Activated T-helper 17 cell treated with anti-CD3 and anti-CD28 coated beads, Interleukin-2, amount 50 U/mL, for 72 hours (primary cell): ENCODE results near the gene PCYT1B. TPM values are rescaled to one million over a fixed set of nuclear protein-coding genes. Genes with fewer than 3 reads are reported as not detected.

Experiments
- ATAC-seq: fragments of 150-1000 bp; cut with Tn5 transposase; replicated peaks from 2 replicates; pipeline ENCODE4 v1.10.0; 2021; ENCODE audit warnings: mild to moderate bottlenecking, moderate library complexity
- H3K27ac Mint-ChIP-seq: one replicate; pipeline ENCODE4 v1.8.0; 2022; ENCODE audit warnings: mixed read lengths
- H3K27me3 Mint-ChIP-seq: one replicate; pipeline ENCODE4 v1.8.0; 2022; ENCODE audit warnings: mixed read lengths
- H3K36me3 Mint-ChIP-seq: one replicate; pipeline ENCODE4 v1.8.0; 2022; ENCODE audit warnings: low read depth, mild to moderate bottlenecking, mixed read lengths
- H3K4me1 Mint-ChIP-seq: one replicate; pipeline ENCODE4 v1.8.0; 2022; ENCODE audit warnings: mixed read lengths
- H3K4me3 Mint-ChIP-seq: one replicate; pipeline ENCODE4 v1.8.0; 2022; ENCODE audit warnings: mild to moderate bottlenecking, mixed read lengths
- H3K9me3 Mint-ChIP-seq: one replicate; pipeline ENCODE4 v1.8.0; 2022; ENCODE audit warnings: mixed read lengths
- total RNA-seq, 2 donors: library from RNA; stranded (reverse); gene quantifications; one replicate each; pipeline ENCODE4 v1.2.3, GENCODE V29; 2022

PCYT1B gene
- total RNA-seq: under 1 TPM; 0.19 to 0.29 TPM

DNA sequence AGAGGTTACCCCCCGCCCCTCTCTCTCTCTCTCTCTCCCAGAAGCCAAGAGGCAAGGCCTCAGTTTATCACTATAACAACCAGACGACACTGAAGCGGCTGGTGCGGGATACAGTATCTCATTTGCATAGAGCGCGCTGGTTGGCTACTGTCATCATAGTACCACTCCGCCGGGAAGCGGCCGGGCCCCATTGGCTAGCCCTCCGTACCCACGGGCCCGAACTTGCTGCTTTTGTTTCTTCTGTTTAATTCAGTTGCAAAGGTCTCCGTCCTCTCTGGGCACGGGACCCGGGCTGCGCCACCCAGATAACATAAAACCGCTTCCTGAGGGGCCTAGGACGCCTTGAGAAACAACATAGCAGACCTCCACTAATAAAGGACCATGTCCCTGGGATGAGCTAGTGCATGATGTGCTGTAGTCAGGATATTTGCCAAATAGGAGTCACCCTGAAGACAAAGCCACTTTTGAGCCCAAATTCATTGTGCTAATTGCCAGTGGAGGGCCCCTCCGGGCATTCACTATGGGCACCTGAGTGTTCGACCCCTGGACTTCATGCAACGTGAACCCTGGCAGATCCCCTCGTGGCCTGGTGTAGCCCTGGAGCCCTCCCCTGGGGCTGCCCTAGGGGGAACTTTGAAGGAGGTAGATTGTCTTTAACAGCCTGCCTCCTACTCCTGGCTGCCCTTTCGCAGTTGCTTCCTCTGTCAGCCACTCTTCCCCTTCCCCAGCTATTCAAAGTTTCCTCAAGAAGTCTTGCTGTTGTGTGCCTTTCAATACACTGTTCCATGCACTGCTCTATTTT is at the start of gene PCYT1B:
PCYT1B (minus strand) TSS at position 91 of the 802 bp plus-strand sequence. CDS start 242 bp downstream, outside the sequence.
- Mint-ChIP-seq H3K36me3 (no peaks in the 10 kb centered on the region), H3K9me3 (no peaks in the 10 kb centered on the region), H3K27ac (peak within 1 kb of the TSS; percentile 31), H3K4me1 (peaks cover 7% of the 10 kb centered on the region), H3K4me3 (peak within 1 kb of the TSS; percentile 72), H3K27me3 (peaks cover 11% of the 10 kb centered on the region)
- peak; percentile 100 for ATAC-seq

DNA sequence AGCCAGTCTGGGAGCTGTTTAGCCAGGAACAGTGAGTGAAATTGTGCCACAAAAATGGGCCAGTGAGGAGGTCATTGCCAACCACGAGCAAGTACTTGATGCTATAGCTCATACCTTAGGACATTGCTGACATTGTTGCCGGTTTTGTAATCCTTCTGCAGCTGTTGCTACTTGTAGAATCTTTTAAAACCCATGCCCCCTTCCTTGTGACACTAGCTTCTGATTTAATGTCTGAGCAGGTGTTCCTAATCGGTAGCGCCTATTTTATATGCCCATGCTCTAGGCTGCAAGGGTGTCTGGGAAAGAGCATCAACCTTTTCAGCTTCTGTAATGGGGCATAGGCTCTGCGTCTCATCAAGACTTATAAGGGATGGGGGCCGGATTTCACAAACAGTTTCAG is 49.1 kb upstream of the PCYT1B start:
- H3K4me3 Mint-ChIP-seq: peak overlapping the region; percentile 87
- peaks cover 43% of the 10 kb centered on the region for H3K36me3 Mint-ChIP-seq
- no peak for ATAC-seq
- H3K4me1 Mint-ChIP-seq: peaks cover 6% of the 10 kb centered on the region
- no peaks in the 10 kb centered on the region for H3K27me3 Mint-ChIP-seq
- H3K27ac Mint-ChIP-seq: no peak overlapping the region
- no peaks in the 10 kb centered on the region for H3K9me3 Mint-ChIP-seq

DNA sequence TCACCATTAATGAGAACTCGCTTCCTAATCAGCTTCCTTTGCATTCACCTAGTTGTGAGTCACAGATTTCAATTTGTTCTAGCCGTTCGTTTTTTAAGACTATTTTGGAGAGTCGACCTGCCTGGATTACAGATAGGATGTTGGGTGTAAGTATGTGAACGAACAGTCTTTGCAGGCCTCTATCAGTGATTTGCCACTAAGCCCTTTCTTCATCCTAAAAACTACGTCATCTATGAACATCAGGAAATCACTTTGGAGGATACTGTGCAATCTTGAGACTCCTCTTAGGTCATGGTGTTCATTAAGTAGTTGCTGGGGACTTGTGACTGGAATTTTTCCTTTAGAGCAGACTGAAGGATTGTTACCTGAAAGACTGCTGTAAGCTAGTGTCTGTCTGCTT is 47.7 kb upstream of the PCYT1B start:
- ATAC-seq: no peak
- no peaks in the 10 kb centered on the region for H3K9me3 Mint-ChIP-seq

DNA sequence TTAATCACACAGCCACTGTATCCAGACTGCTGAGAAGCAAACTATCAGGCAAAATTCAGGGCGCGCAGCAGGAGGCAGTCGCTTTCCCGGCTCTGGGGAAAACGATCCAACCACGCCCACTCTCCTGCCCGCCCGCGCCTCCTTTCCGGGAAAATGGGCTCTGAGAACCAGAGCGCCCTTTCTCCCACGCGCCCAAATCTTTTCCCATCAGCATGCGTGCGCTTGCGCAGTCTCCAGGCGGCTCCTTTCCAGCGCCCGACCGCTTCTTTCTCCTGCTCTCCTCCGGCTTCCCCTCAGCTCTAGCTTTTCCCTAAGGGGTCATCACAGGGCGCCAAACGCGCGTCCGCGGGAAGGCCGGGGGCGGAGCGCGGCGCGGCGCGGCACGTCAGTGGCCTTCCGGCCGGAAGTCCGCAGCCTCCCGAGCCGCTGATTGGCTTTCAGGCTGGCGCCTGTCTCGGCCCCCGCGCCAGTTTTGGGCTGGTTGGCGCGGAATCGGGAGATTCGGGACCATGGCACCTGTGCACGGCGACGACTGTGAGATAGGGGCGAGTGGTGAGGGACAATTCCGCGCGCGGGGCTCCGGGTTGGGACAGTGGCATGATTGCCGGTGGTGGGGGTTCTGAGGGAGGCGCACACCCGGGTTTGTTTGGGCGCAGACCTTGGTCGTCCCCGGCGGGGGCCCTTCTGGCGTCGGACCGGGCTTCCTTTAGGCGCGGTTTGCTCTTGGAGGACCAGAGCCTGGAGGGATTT is 46.5 kb upstream of the PCYT1B start, which contains the start of gene POLA1:
POLA1 (plus strand) TSS at position 466 of the 750 bp plus-strand sequence; CDS start at position 510, 44 bp downstream.
- H3K4me3 Mint-ChIP-seq: peak within 1 kb of the TSS; percentile 87
- peak within 1 kb of the TSS; percentile 91 for H3K27ac Mint-ChIP-seq
- peaks cover 6% of the 10 kb centered on the region for H3K4me1 Mint-ChIP-seq
- ATAC-seq: peak; percentile 96
- H3K9me3 Mint-ChIP-seq: no peaks in the 10 kb centered on the region
- H3K27me3 Mint-ChIP-seq: no peaks in the 10 kb centered on the region
- peaks cover 16% of the 10 kb centered on the region for H3K36me3 Mint-ChIP-seq

More for the DNA sequence above, 47.7 kb upstream of the PCYT1B start:
- no peaks in the 10 kb centered on the region for H3K27me3 Mint-ChIP-seq
- H3K27ac Mint-ChIP-seq: peak overlapping the region; percentile 91
- H3K4me3 Mint-ChIP-seq: peak overlapping the region; percentile 87
- peaks cover 6% of the 10 kb centered on the region for H3K4me1 Mint-ChIP-seq
- peaks cover 28% of the 10 kb centered on the region for H3K36me3 Mint-ChIP-seq

DNA sequence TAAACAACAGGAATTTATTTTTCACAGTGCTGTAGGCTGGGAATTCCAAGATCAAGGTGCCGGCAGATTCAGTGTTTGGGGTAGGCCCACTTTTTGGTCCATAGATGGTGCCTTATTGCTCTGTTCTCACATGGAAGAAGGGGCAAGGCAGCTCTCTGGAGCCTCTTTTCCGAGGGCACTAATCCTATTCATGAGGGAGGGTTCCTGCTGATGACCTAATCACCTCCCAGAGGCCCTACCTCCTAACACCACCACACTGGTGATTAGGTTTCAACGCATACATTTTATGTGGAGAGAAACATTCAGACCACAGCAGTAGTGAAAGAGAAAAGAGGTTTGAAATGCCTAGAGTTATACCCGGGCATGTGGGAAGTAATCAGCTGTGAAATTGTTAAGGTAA is 45.2 kb upstream of the PCYT1B start:
- Mint-ChIP-seq H3K4me1 (peaks cover 6% of the 10 kb centered on the region), H3K4me3 (peak overlapping the region; percentile 87)
- no peak for ATAC-seq

DNA sequence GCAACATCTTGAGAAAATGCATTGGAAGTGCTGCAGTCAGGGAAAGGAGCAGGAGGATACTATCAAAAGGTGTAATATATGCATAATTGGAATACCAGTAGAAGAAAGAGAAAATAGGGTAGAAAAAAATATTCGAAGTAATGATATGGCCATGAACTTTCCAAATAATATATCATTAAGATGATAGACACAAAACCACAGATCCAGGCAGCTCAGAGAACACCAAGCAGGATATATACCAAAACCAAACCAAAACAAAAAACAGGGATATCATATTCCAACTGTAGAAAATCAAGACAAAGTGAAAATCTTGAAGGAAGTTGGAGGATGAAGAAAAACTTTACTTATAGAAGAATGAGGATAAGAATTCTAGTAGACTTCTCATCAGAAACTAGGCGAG is 36.9 kb upstream of the PCYT1B start:
- peaks cover 3% of the 10 kb centered on the region for H3K27me3 Mint-ChIP-seq
- peaks cover 8% of the 10 kb centered on the region for H3K4me1 Mint-ChIP-seq
- no peaks in the 10 kb centered on the region for H3K36me3 Mint-ChIP-seq
- H3K27ac Mint-ChIP-seq: no peak overlapping the region
- no peaks in the 10 kb centered on the region for H3K9me3 Mint-ChIP-seq
- no peak for ATAC-seq
- H3K4me3 Mint-ChIP-seq: no peak overlapping the region

More for the DNA sequence above, 45.2 kb upstream of the PCYT1B start:
- H3K9me3 Mint-ChIP-seq: no peaks in the 10 kb centered on the region
- H3K27me3 Mint-ChIP-seq: no peaks in the 10 kb centered on the region
- no peak overlapping the region for H3K27ac Mint-ChIP-seq
- H3K36me3 Mint-ChIP-seq: peaks cover 16% of the 10 kb centered on the region

DNA sequence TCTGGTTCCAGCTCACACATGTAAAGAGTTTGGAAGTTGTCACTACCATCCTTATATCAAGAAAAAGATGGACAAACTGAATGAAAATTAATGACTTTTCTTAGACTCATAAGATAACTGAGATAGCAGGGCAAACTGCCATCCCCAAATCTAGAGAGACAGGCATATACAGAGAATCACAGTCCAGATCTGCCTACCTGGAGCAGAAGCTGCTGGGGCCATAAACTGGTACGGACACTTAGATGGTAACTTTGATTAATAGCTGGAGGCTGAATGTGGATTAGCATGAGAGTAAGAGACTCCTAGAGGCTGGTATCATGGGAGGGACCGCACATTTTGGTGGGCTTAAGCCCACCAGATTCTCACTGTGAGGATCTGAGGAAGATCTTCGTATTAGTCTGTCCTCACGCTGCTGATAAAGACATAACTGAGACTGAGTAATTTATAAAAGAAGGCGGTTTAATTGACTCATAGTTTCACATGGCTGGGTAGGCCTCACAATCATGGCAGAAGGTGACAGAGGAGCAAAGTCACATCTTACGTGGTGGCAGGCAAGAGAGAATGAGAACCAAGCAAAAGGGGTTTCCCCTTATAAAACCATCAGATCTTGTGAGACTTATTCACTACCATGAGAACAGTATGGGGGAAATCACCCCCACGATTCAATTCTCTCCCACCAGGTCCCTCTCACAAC is 35.7 kb upstream of the PCYT1B start:
- Mint-ChIP-seq H3K27ac (peak overlapping the region; percentile 65), H3K36me3 (no peaks in the 10 kb centered on the region), H3K27me3 (peaks cover 3% of the 10 kb centered on the region), H3K9me3 (no peaks in the 10 kb centered on the region), H3K4me3 (peak overlapping the region; percentile 28), H3K4me1 (peaks cover 8% of the 10 kb centered on the region)
- peak; percentile 98 for ATAC-seq

DNA sequence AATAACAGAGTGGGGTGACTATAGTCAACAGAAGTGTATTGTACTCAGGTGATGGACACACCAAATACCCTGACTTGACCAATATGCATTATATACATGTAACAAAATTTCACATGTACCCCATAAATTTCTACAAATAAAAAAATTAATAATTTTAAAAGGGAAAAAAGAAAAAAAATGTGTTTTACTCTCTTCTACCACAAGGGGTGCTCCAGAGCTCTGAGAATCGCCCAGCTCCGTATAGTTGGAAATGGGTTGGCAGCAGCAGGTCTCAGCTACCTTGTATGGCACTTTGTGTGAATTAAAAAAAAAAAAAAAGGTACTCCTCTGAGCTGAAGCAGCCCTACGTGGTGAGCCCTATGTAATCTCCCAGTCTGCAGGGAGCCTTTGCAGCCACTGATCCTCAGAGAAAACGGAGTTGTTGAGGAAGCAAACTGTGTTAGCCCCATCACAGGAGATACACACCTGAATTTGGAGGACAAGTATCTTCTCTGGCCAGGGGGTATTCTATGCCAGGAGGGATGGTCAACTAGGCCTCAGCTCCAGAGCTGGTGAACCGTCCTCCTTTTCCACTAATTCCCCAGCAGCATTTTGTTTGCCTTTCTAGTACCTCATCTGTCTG is 29.4 kb upstream of the PCYT1B start:
- H3K9me3 Mint-ChIP-seq: no peaks in the 10 kb centered on the region
- H3K36me3 Mint-ChIP-seq: no peaks in the 10 kb centered on the region
- peak; percentile 40 for ATAC-seq
- H3K4me3 Mint-ChIP-seq: no peak overlapping the region
- H3K27ac Mint-ChIP-seq: no peak overlapping the region
- H3K27me3 Mint-ChIP-seq: no peaks in the 10 kb centered on the region
- no peaks in the 10 kb centered on the region for H3K4me1 Mint-ChIP-seq

DNA sequence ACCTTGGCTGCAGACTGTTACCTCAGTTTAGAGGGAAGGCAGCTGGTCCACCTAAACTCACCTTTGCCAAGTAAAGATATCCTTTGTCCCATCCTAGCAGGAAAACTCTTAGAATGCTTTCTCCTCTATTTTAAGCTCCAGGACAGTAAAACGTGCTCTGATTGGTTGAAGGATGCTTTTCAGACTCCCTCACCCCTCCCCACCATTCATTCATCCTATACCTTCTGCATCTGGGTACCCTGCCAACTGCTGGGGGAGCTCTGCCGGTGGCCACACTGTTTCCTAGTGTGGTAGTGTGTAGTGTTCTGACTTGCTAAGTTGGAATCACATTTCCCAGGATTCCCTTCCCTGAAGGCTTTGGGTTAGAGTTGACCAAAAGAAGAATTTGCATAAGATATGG is 26.3 kb upstream of the PCYT1B start:
- Mint-ChIP-seq H3K27ac (no peak overlapping the region), H3K36me3 (no peaks in the 10 kb centered on the region), H3K4me3 (no peak overlapping the region), H3K4me1 (no peaks in the 10 kb centered on the region), H3K27me3 (no peaks in the 10 kb centered on the region), H3K9me3 (no peaks in the 10 kb centered on the region)
- ATAC-seq: no peak

DNA sequence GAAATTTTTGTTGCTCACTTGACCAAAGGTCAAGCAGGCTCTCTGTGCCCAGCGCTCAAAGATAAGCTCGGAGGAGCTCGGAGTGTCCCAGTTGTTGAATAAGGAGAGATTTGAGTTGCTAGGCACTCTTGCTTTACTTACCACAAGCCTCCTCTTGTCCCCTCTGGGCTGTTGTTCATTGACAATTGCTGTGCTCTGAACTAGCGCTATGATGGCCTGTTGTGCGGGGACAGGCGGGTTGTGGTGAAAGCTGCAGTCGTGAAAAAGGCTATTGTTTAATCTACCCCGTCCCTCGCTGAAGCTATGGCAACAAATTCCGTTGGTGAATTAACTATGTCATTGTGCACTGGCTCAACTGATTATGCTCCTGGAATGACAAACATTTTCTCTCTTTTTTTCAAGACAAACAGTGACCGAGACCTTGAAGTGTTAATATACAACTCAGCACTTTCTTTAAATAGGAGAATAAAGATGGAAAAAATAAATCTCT is 25.6 kb upstream of the PCYT1B start:
- ATAC-seq: no peak
- H3K27ac Mint-ChIP-seq: no peak overlapping the region
- no peaks in the 10 kb centered on the region for H3K9me3 Mint-ChIP-seq
- H3K27me3 Mint-ChIP-seq: peaks cover 3% of the 10 kb centered on the region
- H3K4me1 Mint-ChIP-seq: no peaks in the 10 kb centered on the region
- H3K36me3 Mint-ChIP-seq: no peaks in the 10 kb centered on the region
- H3K4me3 Mint-ChIP-seq: no peak overlapping the region

DNA sequence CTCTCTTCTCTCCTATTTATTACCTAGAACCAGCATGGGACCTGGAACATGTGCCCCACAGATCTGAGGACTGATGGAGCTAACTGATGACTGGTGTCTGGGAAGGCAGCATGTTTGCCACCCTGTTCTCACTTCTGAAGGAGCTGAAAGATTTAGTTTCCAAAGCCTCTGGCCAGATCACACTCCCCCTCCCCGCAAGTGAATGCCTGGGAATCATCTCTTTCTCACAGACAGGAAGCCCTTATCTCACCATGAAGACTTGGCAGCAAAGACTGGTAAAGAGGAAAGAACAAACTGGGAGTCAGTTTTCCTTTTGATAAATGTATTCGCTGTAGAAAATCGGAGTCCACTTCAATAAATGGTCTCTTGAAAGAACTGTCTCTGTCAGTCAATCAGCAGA is 21.0 kb upstream of the PCYT1B start:
- Mint-ChIP-seq H3K27me3 (peaks cover 3% of the 10 kb centered on the region), H3K36me3 (no peaks in the 10 kb centered on the region), H3K4me1 (no peaks in the 10 kb centered on the region), H3K27ac (no peak overlapping the region), H3K9me3 (no peaks in the 10 kb centered on the region), H3K4me3 (no peak overlapping the region)
- ATAC-seq: no peak

DNA sequence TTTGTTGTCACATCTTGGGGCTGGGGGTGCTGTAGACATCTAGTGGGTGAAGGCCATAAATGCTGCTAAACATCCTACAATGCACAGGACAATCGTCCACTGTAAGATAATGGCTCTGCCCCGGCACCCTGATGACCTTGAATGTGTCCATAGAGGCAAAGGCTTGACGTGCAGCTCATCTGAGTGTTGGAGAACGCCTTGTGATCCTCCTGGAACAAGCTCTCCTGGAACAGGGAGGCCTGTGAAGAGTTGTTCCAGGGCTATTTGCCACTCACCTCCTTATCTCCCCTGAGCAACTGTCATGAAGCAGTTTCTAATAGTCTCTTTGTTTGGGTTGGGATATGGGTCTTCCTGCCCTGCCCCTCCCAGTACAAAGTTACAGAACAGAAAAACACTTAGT is 15.2 kb upstream of the PCYT1B start:
- Mint-ChIP-seq H3K4me3 (no peak overlapping the region), H3K27me3 (no peaks in the 10 kb centered on the region), H3K9me3 (no peaks in the 10 kb centered on the region), H3K27ac (no peak overlapping the region), H3K36me3 (no peaks in the 10 kb centered on the region), H3K4me1 (no peaks in the 10 kb centered on the region)
- ATAC-seq: no peak

DNA sequence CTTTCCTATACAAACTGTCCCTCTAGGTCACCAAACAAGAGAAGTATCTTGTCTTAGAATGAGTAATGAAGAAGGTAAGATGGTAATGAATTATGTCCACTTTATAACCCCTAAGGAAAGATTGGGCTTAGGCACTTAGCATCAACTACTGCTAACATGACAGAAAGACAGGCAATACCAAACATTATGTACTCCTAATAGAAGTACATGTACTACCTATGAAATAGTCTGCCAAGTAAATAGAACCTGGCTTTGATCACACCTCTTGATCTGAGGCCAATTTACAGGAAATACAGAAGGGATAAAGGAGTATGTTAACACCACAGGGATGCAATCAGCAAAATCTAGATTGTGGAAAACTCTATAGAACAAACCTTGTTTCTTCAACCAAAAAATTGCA is 14.1 kb upstream of the PCYT1B start:
- Mint-ChIP-seq H3K27me3 (no peaks in the 10 kb centered on the region), H3K4me1 (no peaks in the 10 kb centered on the region), H3K9me3 (no peaks in the 10 kb centered on the region), H3K4me3 (no peak overlapping the region), H3K27ac (no peak overlapping the region), H3K36me3 (no peaks in the 10 kb centered on the region)
- no peak for ATAC-seq

DNA sequence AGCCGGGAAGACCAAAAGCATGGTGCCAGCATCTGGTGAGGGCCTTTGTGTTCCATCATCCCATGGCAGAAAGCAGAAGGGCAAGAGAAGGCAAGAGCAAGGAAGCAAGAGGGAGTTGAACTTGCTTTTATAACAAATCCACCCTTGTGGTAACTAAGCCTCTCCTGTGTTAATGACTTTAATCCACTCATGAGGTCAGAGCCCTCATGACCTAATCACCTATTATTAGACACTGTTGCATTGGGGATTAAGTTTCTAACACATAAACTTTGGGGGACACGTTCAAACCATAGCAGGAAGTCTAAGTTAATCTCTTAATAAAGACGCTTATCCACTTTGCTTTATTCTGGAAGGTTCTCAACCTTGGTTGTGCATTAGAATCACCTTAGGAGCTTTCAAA is 12.5 kb upstream of the PCYT1B start:
- Mint-ChIP-seq H3K4me1 (no peaks in the 10 kb centered on the region), H3K27me3 (no peaks in the 10 kb centered on the region), H3K4me3 (no peak overlapping the region), H3K27ac (no peak overlapping the region), H3K9me3 (no peaks in the 10 kb centered on the region), H3K36me3 (no peaks in the 10 kb centered on the region)
- ATAC-seq: no peak
